ENCODE measurements around the gene DDX54. TPM values are rescaled to one million over a fixed set of nuclear protein-coding genes. Genes with fewer than 3 reads are reported as not detected.

Gene DDX54
- total RNA-seq, 1 donor from 2014 or later: 54.9 TPM

DNA sequence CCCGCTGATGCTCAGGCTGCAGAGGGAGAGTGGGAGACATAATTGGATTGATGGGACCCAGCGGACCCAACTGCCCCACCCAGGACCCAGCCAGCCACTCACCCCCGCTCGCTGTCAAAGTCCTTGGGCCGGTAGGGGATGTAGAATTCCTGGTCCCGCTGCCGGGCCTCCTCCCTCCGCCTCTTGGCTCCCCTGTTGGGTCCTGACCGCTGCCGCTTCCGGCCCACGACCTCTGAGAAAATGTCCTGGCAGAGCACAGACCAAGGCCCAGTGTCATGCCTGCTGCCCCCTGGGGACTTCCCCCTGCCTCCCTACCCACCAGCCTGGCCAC lies 22.3 kb downstream of the DDX54 start:
- TF ChIP-seq, protein P1, sequence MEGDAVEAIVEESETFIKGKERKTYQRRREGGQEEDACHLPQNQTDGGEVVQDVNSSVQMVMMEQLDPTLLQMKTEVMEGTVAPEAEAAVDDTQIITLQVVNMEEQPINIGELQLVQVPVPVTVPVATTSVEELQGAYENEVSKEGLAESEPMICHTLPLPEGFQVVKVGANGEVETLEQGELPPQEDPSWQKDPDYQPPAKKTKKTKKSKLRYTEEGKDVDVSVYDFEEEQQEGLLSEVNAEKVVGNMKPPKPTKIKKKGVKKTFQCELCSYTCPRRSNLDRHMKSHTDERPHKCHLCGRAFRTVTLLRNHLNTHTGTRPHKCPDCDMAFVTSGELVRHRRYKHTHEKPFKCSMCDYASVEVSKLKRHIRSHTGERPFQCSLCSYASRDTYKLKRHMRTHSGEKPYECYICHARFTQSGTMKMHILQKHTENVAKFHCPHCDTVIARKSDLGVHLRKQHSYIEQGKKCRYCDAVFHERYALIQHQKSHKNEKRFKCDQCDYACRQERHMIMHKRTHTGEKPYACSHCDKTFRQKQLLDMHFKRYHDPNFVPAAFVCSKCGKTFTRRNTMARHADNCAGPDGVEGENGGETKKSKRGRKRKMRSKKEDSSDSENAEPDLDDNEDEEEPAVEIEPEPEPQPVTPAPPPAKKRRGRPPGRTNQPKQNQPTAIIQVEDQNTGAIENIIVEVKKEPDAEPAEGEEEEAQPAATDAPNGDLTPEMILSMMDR (IDR thresholded peaks at IDR 0.05): no peak
- no peak for DNase-seq

GRCh38 chr12:113162102-113163029 lies 22.9 kb downstream of the DDX54 start:
- no peaks in the 10 kb centered on the region for H3K9me3 ChIP-seq
- TF ChIP-seq, protein P1 (IDR thresholded peaks at IDR 0.05): no peak
- no peak for DNase-seq
- no peak for ATAC-seq
- H3K4me3 ChIP-seq: no peak overlapping the region
- H3K27ac ChIP-seq: no peak overlapping the region
- H3K4me1 ChIP-seq: no peaks in the 10 kb centered on the region
- intact Hi-C loops (cut with DNase I): no loop called here
- H3K27me3 ChIP-seq (ENCODE audit: low read depth): no peaks in the 10 kb centered on the region
- peaks cover 97% of the 10 kb centered on the region for H3K36me3 ChIP-seq

More for the DNA sequence above, 22.3 kb downstream of the DDX54 start:
- Histone ChIP-seq H3K9me3 (no peaks in the 10 kb centered on the region), H3K27ac (no peak overlapping the region), H3K36me3 (peaks cover 97% of the 10 kb centered on the region), H3K4me3 (no peak overlapping the region), H3K27me3 (ENCODE audit: low read depth) (no peaks in the 10 kb centered on the region), H3K4me1 (no peaks in the 10 kb centered on the region)
- no peak for ATAC-seq
- intact Hi-C loops (cut with DNase I): no loop called here

GRCh38 chr12:113161415-113162016 lies 23.8 kb downstream of the DDX54 start:
- Histone ChIP-seq H3K4me3 (no peak overlapping the region), H3K27me3 (ENCODE audit: low read depth) (no peaks in the 10 kb centered on the region), H3K27ac (no peak overlapping the region), H3K4me1 (no peaks in the 10 kb centered on the region), H3K36me3 (peaks cover 89% of the 10 kb centered on the region), H3K9me3 (no peaks in the 10 kb centered on the region)
- TF ChIP-seq, protein P1 (IDR thresholded peaks at IDR 0.05): no peak
- intact Hi-C loops (cut with DNase I): no loop called here
- no peak for ATAC-seq
- DNase-seq: no peak

DNA sequence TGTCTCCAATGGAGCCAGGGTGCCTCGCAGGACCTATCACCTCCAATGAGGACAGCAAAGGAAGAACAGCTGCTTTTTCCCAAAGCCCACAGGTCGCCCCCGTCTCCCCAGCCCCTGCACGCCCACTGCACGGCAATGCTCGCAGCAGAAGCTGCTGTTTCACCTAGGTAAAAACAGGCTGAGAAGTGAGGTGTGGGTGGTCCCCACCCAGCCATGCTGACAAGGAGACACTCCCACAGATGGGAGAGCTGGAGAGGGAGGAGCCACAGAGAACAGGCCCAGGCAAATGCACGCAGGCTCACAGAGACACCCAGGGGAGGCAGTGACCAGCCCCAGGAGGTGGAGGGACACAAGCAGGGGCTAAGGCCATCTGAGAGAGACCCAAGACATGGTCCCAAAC lies 25.3 kb downstream of the DDX54 start:
- TF ChIP-seq, protein P1 (IDR thresholded peaks at IDR 0.05): no peak
- ATAC-seq: no peak
- DNase-seq: no peak
- H3K9me3 ChIP-seq: no peaks in the 10 kb centered on the region
- no peak overlapping the region for H3K4me3 ChIP-seq
- peaks cover 73% of the 10 kb centered on the region for H3K36me3 ChIP-seq
- no peak overlapping the region for H3K27ac ChIP-seq
- H3K27me3 ChIP-seq (ENCODE audit: low read depth): peaks cover 10% of the 10 kb centered on the region
- intact Hi-C loops (cut with DNase I): no loop called here
- no peaks in the 10 kb centered on the region for H3K4me1 ChIP-seq

- Histone ChIP-seq H3K27me3 (ENCODE audit: low read depth) (peaks cover 23% of the 10 kb centered on the region), H3K4me3 (no peak overlapping the region), H3K4me1 (peaks cover 10% of the 10 kb centered on the region), H3K36me3 (peaks cover 60% of the 10 kb centered on the region), H3K27ac (no peak overlapping the region), H3K9me3 (no peaks in the 10 kb centered on the region)
- intact Hi-C loops (cut with DNase I): no loop called here
- no peak for ATAC-seq
- TF ChIP-seq, protein P1 (IDR thresholded peaks at IDR 0.05): no peak
- no peak for DNase-seq
Measured at GRCh38 chr12:113158439-113159203, 26.7 kb downstream of the DDX54 start.

Data from lower lobe of right lung (tissue), 2 donors.